MV-4-11 (cell line): ENCODE data around the gene ANKRD11.
A peak's percentile ranks its signal among the peaks of the same experiment; 100 is the strongest.
"Not testable (repeated sequence)": the region's sequence is repeated elsewhere in the genome, so short reads cannot be mapped to it uniquely, and the experiment has no call there.

Experiments used
- DNase-seq: peaks from one replicate; lab custom pipeline; 2025; lab: John Stamatoyannopoulos, UW

Gene ANKRD11

DNA sequence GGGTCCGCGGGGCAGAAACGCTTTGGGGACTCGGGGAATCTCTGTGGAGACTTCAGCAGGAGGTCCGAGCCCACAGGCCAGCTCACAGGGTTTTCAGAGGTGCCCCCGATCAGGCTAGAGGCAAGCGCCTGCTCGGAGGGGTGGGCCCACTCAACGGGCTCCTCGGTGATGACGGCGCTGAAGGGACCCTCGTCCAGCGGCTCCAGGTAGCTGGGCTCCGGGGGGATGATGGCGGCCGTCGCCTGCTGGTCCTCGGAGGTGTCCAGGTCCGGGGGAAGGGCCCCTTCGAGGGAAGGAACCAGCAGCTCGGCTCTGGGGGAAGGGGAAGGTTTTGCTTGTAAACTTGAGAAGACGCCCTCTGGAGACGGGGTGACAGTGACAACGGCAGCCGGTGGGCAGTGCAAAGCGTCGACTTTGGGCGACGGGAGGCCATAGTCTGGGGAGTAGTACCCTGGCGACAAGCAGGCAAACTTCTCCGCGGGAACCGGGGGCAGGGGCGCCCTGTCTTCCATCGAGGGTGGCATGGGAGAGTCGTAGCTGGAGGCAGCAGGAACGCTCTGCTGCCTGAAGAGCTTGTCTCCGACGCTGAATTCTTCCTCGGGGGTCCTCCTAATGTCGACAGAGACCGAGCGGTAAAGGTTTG is 209.7 kb downstream of the ANKRD11 start:
- DNase-seq, result no peak

DNA sequence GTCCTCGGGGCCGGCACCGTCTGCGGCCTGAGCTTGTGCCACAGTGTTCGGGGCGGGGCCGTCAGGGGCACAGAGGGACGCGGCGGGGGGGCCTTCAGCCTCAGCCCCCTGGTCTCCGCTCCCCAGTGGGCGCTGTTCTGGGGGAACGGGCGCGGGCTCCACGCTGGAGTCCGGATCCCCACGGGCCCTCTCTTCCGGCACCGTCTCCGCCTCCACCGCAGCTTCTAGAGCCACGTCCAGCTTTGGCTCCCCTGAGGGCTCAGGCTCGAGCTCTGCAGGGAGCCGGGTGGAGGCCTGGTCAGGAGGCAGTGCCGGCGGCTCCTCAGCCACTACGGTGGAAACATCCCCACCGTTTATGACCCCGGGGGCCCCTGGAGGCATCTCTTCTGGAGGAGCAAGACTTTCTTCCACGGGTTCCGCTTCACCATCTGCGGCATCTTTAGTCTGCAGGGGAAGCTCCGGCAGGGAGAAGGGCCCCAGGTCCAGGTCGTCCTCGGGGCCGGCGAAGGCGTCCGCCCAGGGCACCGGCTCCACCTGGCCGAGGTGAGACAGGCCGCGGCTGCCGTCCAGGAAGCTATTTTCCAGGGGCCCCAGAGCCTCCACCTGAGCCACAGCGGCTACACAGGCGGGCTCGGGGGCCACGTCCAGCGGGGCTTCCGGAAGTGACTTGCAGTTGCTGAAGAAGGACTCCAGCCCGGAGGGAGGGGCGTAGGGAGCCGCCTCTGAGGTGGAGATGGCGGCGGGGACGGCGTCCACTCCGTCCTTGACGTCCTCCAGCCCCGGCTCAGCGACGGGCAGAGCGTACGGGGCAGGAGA is 210.5 kb downstream of the ANKRD11 start:
- no peak for DNase-seq

DNA sequence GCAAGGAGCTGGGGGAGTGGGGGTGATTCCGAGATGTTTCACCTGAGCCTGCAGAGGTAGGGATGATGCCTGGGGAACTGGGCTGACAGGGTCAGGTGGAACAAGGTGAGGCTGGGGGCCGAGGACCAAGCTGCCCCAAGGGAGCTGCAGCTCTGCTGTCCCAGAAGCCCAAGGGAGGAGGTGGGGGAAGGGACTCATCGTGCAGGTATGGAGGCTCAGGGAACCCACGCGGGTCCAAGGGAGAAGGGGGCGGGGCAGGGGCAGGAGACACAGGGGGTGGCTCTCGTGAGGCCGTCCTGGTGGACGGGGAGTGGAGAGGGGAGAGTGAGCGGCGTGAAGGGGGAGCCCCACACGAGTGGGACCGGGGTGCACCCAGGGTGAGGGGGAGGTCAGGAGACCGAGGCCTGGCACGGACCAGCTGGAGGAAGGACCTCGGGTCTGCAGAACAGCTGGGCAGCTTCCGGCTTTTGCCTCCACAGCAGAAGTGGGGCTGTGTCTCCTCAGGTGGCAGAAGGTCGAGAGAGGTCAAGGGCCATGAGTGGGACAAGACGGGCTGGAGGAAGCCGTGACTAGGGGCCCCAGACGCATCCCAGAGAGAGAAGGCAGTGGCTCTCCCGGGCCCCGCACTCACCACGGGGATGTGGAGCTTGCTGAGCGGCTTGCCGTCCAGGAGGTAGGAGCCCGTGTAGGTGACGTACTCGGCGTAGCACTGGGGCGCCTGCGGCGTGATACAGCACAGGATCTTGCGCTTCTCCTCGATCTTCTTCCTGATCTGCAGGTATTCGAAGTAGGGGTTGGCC is 211.7 kb downstream of the ANKRD11 start:
- DNase-seq, result no peak

DNA sequence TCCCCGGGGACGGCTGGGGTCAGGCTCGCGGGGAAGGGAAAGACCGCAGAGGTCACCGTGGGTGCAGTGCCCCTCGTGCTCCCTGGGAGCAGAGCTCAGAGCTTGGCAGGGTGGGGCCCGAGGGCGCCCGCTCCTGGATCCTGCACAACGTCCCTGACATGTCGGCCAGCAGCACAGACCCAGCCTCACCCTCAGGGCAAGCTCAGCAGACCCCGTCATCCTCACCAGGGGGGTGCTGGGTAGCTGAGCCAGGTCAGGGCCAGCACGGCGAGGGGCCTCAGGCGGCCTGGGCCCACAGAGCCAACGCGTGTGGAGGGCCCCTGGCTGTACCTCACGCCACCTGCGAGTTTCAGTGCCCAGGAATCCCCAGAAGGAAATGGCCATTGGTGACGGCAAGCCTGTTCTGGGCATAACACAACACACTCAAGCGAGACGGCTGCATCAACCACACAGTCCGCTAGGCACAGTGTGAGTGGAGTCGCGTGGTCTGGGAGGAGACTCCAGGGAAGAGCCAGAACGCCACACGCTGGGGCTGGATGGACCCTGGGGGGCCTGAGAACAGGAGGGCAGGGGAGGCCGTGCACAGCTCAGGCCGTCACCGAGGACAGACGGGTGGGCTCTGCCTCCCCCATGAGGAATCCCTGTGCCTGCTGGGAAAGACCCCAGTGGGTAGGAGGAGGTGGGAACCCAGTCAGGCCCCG is 212.6 kb downstream of the ANKRD11 start:
- DNase-seq, result peak; percentile 59

DNA sequence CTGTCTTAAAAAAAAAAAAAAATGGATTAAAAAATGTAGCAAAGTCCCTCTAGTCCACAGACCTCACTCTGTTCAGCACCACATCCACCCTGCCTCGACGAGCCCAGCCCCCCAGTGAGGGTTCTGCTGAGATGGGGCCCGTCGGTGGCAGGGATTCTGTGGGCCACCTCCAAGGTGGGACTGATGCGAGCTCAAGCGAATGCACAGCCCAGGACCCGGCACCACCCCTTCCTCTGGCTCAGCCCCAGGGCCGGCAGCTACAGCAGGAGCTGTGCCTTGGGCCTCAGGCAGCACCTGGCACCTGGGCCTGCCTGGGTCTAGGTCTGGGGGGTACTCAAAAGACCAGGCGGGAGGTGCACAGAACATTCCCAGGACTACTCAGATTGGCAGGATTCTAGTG is 213.3 kb downstream of the ANKRD11 start:
- no peak for DNase-seq

DNA sequence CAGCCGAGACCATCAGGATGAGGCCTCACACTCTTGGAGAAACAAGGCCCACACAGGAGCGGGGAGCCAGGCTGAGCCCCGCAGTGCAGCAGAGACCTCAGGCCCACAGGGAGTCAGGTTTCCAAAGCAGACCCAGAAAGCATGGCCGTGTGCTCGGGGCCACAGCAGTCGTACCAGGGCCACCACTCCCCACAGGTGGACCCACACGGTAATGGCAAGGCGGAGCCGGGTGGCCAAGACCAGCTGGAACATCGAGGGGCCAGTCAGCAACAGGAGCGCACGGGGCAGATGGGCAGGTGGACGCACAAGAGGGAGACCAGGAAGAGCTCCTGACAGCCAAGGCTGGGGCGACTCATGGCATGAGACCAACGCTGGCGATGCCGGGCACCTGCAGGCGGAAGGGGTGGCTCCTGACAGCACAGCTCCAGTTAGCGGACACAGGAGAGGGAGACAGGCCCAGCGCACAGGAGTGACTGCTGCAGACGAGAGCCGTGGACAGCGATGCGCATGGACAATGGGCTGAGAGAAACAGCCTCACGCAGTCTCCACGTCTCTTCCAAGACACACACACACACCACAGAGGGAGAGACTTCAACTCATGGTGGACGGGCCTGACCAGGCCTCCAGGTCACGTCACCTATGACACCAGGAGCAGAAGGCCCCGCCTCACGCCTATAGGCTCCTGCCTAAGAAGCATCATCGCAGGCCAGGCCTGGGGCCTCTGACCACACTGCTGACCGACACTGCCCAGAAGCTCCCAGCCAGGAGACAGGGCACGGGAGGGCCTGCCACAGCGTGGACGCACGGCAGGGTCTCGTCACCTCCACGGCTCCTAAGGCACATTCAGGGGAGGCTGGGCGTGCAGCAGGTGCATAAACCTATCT is 214.3 kb downstream of the ANKRD11 start:
- DNase-seq, result peak; percentile 45

DNA sequence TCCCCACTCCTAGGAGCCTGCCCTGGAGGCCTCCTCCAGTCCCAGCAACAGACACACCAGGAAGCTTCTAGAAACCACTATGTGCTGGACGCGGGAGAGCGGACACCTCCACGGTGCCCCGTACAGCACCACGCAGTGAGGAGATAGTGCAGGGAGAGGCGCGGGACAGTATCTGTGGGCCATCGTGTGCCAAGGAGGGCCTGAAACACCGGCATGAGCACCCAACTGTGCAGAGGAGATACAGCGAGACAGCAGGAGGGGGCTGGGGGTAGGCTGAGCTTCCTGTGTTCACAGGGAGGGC is 215.1 kb downstream of the ANKRD11 start:
- no peak for DNase-seq

DNA sequence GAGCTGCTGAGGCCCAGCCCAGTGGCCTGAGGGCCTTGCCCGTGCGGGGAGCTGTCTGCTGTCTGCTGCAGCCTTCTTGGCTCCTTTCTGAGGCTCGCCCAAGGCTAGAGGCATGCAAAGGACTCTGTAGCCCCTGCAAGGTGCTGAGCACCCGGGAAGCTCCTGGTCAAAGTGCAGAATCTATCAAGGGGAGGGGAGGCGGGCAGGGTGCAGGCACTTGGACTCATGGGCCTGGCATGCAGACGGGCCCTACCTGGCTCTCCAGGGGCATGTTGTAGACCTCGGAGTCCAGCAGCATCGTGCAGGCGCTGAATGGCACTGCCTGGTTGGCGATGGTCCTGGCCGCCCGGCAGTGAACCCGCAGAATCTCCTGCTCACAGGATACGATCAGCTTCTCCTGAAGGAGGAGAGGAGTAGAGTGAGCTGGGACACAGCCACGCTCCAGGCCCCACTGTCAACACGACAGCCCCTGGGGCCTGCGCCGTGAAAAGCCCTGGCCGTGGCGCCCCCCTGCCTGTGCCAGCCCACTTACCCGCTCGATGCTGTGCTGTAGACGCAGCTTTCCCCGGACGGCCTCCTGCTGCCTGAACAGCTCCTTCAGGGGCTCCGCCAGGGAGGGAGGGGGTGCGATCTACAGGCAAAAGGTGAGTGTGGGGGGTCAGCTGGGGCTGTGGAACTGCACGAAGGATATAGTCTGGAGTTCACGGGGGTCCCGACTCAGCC is 215.6 kb downstream of the ANKRD11 start:
- no peak for DNase-seq

DNA sequence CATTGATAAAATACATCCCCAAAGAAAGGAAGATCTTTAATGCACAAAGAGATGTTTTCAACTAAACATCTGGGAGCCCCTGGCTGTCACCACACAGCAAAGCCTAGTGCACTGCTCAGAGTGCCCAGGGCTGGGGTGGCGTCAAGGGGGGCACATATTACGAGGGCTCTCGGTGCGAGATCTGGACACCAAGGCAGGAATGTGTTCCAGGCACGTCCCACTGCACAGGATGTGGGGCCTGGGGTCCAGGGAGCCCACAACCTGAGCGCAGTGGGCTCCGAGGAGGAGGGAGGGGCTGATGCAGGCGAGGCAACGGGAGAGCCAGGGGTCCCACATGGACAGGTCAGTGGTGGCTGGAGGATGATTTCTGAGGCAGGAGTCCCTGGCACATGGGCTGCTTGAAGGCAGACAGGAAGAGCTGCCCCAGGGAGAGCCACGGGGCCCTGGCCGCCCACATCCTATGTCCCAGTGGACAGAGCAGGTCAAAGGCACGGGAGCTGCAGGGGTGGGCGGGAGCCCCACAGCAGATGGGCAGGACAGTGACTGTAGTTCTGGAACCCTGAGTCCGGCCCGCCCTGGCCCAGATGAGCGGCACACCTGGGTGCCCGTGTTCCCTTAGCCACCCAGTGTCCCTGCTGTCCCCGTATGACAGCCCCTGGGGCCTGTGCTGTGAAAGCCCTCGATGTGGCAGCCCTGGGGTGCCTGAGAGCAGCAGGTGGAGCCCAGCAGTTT is 216.5 kb downstream of the ANKRD11 start:
- no peak for DNase-seq

DNA sequence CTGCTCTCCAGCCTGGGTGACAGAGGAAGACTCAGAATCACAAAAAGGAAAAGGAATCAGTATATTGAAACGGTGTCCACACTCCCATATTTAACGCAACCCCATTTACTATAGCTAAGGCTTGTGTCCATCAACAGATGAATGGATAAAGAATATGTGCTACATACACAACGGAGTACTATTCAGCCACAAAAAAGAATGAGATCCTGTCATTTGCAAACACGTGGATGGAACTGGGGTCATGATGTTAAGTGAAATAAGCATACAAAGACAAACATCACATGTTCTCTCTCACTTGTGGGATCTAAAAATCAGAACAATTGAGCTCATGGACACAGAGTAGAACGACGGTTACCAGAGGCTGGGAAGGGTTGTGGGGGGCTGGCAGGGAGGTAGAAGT is 217.7 kb downstream of the ANKRD11 start:
- DNase-seq, result no peak

DNA sequence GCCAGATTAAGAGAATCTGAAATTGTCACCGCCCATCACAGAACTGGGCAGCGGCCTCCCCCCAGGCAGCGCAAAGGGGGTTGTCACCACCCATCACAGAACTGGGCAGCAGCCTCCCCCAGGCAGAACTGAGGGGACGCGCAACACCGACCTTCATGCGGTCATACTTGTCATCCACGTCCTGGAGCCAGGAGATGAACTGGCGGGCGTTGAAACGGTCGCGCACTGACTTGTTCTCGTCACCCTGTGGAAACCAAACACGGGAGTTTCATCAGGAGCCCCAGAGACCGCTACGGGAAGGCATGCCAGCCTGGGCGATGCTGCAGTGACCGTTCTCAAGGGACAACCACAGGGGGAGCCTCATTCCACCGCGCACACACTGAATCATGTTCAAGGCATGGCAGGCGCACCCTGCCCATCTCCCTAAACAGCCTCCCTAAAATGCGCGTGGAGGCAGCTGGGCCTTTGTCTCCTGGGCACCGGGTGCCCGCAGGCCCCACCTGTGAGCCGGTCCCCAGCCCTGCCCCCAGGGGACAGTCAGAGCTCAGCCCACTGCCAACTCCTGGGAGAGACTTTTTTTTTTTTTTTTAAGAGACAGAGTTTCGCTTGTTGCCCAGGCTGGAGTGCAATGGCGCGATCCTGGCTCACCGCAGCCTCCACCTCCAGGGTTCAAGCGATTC is 219.6 kb downstream of the ANKRD11 start:
- peak; percentile 9 for DNase-seq

DNA sequence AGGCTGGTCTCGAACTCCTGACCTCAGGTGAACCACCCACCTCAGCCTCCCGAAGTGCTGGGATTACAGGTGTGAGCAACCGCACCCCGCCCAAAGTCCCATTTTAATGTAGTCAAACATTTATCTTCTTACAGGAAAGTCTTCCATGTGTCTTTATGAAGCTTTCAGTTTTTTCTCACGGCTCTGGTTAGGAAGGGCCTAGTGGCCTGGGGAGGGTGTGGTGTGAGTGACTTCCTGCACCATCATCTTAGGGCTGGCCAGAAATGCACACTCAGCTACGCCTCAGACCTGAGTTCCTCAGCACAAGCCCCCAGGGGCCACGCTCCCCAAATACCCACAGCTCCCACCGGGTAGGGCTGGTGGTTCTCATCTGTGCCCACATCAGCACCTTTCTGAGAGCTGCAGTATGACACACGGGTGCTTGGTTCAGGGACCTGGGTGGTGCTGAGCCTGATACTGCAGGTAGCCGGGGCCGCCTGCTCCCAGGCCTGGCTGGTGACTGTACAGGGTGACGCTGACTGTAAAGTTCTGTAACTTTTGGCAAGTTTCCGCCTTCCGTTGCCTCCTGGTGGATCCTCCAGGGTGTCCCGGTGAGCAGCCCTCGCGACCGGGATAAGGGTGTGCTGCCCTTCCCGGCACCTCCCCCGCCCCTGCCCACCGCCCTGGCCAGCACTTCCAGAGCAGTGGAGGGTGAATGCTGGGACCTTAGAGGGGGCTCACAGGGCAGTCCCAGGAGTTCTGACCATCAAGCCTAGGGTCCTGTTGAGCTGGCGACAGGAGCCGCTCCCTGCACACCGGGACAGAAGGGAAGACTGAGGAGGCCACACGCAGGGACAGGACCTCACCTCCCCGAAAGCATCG is 220.3 kb downstream of the ANKRD11 start:
- DNase-seq, result no peak

DNA sequence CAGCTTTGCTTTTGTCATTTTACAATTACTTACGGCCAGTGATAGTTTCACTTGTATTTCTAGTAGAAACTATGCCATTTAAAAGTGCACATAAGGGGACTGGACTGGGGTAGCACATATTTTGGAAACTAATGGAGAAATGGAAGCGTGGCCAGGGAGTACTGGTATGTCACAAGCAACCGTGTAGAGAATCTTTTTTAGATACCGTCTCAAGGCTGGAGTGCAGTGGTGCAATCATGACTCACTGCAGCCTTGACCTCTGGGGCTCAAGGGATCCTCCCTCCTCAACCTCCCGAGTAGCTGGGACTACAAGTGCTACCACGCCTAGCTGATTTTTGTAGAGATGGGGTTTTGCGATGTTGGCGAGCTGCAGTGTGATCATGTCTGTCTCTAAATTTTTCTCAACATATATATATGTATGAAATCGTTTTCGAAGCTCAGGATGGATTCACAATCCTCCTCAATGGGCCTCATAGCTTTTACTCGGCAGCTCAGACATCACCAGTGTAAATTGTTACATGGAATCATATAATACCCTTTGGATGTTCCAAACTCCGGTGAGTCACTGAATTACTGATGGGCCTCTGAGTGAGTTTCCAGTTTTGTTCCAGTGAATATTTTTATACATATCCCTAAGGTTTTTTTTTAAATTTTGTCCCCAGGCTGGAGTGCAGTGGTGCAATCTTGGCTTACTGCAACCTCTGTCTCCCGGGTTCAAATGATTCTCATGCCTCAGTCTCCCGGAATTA is 221.2 kb downstream of the ANKRD11 start:
- DNase-seq, result peak; percentile 65

DNA sequence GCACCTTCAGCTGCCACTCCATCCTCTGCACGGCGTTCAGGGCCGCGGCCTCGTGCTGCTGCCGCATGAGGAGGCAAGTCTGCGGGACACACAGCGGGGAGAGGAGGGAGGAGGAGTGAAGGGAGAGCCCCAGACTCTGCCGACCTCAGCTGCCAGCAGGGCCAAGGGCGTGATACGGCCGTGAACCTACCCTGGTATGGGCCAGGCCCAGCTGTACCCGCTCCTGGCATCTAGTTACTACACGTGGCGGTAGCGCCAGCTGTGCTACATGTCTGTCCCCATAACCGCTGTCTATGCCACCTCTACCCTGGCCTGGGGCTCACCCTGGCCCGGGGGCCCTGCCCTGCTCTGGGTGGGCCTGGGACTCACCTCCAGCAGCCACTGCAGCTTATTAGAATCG is 221.8 kb downstream of the ANKRD11 start:
- no peak for DNase-seq

DNA sequence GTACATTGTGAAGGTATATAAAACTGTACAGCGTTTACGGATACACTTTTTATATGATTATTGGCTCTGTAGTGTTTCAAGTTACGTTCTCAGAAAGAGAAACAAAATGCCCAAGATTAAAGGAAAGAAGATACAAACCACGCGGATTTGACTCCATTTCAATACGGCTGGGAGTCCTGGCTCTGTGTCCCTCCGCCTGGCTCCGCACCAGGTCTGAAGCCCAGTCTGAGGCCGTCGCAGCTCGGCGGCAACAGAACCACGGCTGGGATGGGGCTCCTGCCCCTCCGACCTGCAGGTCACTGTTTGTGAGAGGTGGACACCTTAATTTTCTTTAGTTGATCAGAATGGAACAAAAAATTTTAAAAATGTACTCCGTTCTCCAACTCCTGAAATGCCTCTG is 222.6 kb downstream of the ANKRD11 start:
- not testable (repeated sequence) for DNase-seq

DNA sequence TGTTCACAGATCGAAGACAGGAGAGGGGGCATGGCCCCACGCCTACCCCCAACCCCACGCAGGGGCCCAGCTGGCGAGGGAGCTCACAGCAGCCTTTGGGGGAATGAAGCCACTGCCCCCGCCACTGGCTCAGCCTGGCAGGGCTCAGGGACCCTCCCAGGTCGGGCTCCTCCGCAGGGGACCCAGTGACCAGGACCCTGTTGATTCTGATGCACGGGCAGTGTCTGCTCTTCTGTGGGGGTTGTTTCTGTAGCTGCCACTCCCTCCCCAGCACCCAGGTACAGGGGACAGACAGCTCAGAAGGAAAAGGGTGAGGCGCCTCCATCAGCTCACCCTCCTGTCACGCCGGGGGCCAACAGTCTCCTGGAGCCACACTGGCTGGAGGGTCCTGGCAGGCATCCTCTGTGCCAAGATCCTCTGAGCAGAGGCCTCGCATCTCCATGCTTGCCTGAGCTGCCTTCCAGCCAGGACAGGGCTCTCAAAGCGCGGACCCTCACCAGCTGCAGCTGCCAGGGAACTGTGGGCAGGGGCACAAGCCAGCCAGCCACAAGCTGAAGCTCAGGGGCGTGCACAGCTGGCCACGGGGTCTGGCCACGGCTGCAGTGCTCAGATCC is 223.7 kb downstream of the ANKRD11 start:
- no peak for DNase-seq

DNA sequence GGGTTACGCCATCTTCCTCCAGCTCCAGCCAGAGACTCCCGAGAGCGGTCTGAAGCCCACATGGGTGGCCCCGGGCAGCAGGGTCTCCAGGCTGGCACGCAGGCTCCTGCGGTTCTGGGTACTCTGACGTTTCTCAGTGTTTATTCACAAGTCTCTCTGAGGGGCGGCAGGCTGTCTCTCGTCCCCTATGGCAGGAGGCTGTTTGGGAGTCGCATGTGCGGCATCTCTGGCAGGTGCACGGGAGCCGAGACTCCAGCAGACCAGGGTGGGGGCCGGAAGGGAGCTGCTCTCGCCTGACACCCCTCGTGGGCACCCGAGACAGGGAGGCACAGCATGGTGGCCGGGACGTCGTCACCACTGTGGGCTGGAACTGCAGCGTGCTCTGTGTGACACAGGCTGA is 224.7 kb downstream of the ANKRD11 start:
- DNase-seq, result no peak
